Smooth muscle cell (in vitro differentiated cells): Measurements from ENCODE around the gene PNPLA2. TPM values are rescaled to one million over a fixed set of nuclear protein-coding genes. Genes with fewer than 3 reads are reported as not detected.

ENCODE experiments used
- DNase-seq: peaks from one replicate; lab custom pipeline; 2025; ENCODE audit not compliant: unreplicated experiment; lab: John Stamatoyannopoulos, UW
- H2AFZ ChIP-seq: fragments of 200-600 bp; sonication (generic); 2 replicates; pipeline ENCODE4 v1.6.0; 2016; ENCODE audit warnings: antibody characterized with exemption, low read depth, mild to moderate bottlenecking
- H3F3A ChIP-seq: fragments of 200-600 bp; sonication (generic); 2 replicates; pipeline ENCODE4 v1.6.0; 2017; ENCODE audit warnings: antibody characterized with exemption, low read depth
- H3K27ac ChIP-seq: fragments of 200-600 bp; sonication (generic); 2 replicates; pipeline ENCODE4 v1.5.1; 2016; ENCODE audit warnings: low read depth, mild to moderate bottlenecking
- H3K27me3 ChIP-seq: fragments of 200-600 bp; sonication (generic); 2 replicates; pipeline ENCODE4 v1.6.1; 2016; ENCODE audit warnings: low read depth, mild to moderate bottlenecking
- H3K36me3 ChIP-seq: fragments of 200-600 bp; sonication (generic); 2 replicates; pipeline ENCODE4 v1.5.1; 2016; ENCODE audit warnings: low read depth
- H3K4me1 ChIP-seq: fragments of 200-600 bp; sonication (generic); 2 replicates; pipeline ENCODE4 v1.5.1; 2016; ENCODE audit warnings: low read depth
- H3K4me2 ChIP-seq: fragments of 200-600 bp; sonication (generic); 2 replicates; pipeline ENCODE4 v1.6.0; 2016; ENCODE audit warnings: mild to moderate bottlenecking
- H3K4me3 ChIP-seq: fragments of 200-600 bp; sonication (generic); 2 replicates; pipeline ENCODE4 v1.5.1; 2016; ENCODE audit warnings: mild to moderate bottlenecking
- H3K79me2 ChIP-seq: fragments of 200-600 bp; sonication (generic); 2 replicates; pipeline ENCODE4 v1.6.0; 2016; ENCODE audit warnings: low read depth, mild to moderate bottlenecking
- H3K9ac ChIP-seq: fragments of 200-600 bp; sonication (generic); 2 replicates; pipeline ENCODE4 v1.6.0; 2016; ENCODE audit warnings: low read depth
- H3K9me3 ChIP-seq: fragments of 200-600 bp; sonication (generic); replicated peaks from 2 replicates; pipeline ENCODE4 v1.5.1; 2016; ENCODE audit warnings: low read depth
- H4K20me1 ChIP-seq: fragments of 200-600 bp; sonication (generic); 2 replicates; pipeline ENCODE4 v1.6.0; 2016; ENCODE audit warnings: low read depth
- CTCF ChIP-seq: fragments of 200-600 bp; sonication (generic); IDR thresholded peaks from 2 replicates; pipeline ENCODE4 v1.5.1; 2017; ENCODE audit warnings: borderline replicate concordance, mild to moderate bottlenecking, antibody characterized with exemption; ENCODE audit not compliant: insufficient read depth, poor library complexity, severe bottlenecking
- WGBS: methylation state at CpG from one replicate; pipeline ENCODE4 v1.1.7; 2016; ENCODE audit warnings: low lambda C conversion rate; 5-methylcytosine and 5-hydroxymethylcytosine counted together
- polyA plus RNA-seq: library from polyadenylated mRNA; unstranded; fragments of >200 nt; fragmentation: Nextera tagmentation; extraction: Ambion mirVana; gene quantifications from 2 replicates; pipeline ENCODE4 v1.2.1, GENCODE V29; 2016
- total RNA-seq: library from RNA; depleted of rRNA; stranded (reverse); fragments of >200 nt; gene quantifications from 2 replicates; pipeline ENCODE4 v1.2.3, GENCODE V29; 2014

The PNPLA2 gene
- total and polyA plus RNA-seq, 2 experiments from 2014 or later = 12.4 to 26.4 TPM

DNA sequence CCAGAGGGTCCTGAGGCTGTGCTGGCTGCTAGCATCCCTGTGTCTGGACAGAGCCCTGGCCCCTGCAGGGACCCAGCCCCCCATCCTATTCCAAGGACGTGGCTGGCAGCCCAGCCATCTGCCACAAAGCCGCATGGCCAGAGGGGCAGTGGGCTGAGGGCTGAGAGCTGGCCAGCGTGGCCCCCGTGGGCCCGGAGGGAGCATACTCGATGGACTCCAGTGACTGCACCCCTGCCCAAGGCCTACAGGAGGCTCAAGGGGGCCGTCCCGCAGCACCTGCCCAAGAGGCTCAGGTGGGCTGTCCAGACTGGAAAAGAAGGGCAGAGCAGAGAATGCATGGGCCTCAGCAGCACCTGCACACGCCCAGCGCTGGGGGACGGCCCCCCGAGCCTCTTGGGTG lies 37.1 kb downstream of the PNPLA2 start:
- no peaks in the 10 kb centered on the region for H3K9me3 ChIP-seq
- no peak overlapping the region for H3K4me2 ChIP-seq
- no peak overlapping the region for H3K9ac ChIP-seq
- no peaks in the 10 kb centered on the region for H3F3A ChIP-seq
- H3K36me3 ChIP-seq = no peaks in the 10 kb centered on the region
- WGBS = 96% methylated on average over 12 of the region's 12 CpGs
- H4K20me1 ChIP-seq = peaks cover 92% of the 10 kb centered on the region
- no peak overlapping the region for H2AFZ ChIP-seq
- H3K4me1 ChIP-seq = peaks cover 24% of the 10 kb centered on the region
- no peak for DNase-seq
- no peaks in the 10 kb centered on the region for H3K79me2 ChIP-seq
- no peak overlapping the region for H3K4me3 ChIP-seq
- no peak overlapping the region for H3K27ac ChIP-seq
- H3K27me3 ChIP-seq = peaks cover under 1% of the 10 kb centered on the region
- TF ChIP-seq CTCF = no peak

DNA sequence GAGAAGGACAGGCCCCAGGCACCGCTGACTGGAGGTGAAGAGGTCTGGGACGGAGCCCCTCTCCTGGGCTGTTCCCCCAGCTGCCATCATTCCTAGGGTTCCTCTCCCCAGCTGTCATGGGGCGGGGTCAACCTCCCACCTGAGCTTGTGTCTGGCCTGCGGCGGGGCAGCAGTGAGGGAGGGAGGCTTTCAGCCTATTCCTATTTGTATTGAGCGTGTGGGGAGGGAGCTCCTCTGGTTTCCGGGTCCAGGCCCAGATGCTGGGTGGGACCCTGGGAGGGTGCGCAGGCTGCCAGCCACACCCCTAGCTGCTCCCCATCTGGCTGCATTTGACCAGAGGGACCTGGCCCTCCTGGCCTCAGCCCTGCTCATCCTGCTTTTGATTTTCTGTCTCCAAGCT lies 37.7 kb downstream of the PNPLA2 start:
- Histone ChIP-seq H4K20me1 (peaks cover 90% of the 10 kb centered on the region), H3F3A (no peaks in the 10 kb centered on the region)
- no peak for TF ChIP-seq CTCF

DNA sequence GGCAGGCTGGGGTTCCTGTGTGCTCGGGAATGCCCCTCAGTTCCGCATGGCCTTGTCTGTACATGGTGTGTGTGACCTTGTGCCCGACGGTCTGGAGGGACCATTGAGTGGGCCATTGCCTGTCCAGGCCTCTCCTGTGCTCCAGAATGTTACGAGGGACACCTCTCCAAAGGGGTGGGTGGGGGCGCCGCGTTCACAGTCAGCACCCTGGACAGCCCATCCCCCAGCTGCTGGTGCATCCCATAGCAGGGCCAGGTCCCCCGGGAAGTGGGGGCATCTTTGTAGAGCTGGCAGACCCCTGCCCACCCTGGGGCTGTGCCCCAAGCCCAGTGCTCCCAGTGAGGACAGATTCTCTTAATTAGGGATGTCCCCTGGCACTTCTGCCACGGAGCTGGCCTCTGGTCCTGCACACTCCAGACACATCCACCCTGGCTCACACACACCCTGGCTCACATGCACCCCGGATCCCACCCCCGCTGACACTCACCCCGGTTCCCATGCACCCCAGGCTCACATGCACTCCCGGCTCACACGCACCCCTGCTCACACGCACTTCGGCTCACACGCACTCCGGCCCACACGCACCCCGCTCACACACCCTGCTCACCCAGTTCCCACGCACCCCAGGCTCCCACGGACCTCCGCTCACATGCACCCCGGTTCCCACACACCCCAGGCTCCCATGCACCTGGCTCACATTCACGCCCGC lies 39.5 kb downstream of the PNPLA2 start:
- H3K4me2 ChIP-seq = no peak overlapping the region
- H3K9me3 ChIP-seq = no peaks in the 10 kb centered on the region
- H3K9ac ChIP-seq = no peak overlapping the region
- peaks cover 82% of the 10 kb centered on the region for H4K20me1 ChIP-seq
- no peak overlapping the region for H2AFZ ChIP-seq
- DNase-seq = no peak
- TF ChIP-seq CTCF = no peak
- H3K4me3 ChIP-seq = no peak overlapping the region
- H3K27me3 ChIP-seq = no peaks in the 10 kb centered on the region
- peaks cover 26% of the 10 kb centered on the region for H3K4me1 ChIP-seq
- no peaks in the 10 kb centered on the region for H3K79me2 ChIP-seq
- H3K36me3 ChIP-seq = no peaks in the 10 kb centered on the region
- no peak overlapping the region for H3K27ac ChIP-seq
- 92% methylated on average over 14 of the region's 27 CpGs for WGBS
- H3F3A ChIP-seq = no peaks in the 10 kb centered on the region

More for the DNA sequence above, 37.7 kb downstream of the PNPLA2 start:
- no peak overlapping the region for H3K27ac ChIP-seq
- no peak overlapping the region for H3K4me3 ChIP-seq
- H3K9me3 ChIP-seq = no peaks in the 10 kb centered on the region
- peaks cover 20% of the 10 kb centered on the region for H3K4me1 ChIP-seq
- H3K79me2 ChIP-seq = no peaks in the 10 kb centered on the region
- no peak overlapping the region for H2AFZ ChIP-seq
- H3K27me3 ChIP-seq = no peaks in the 10 kb centered on the region
- no peak for DNase-seq
- 81% methylated on average over 8 of the region's 8 CpGs for WGBS
- no peak overlapping the region for H3K4me2 ChIP-seq
- H3K9ac ChIP-seq = no peak overlapping the region
- H3K36me3 ChIP-seq = no peaks in the 10 kb centered on the region
